Right cardiac atrium (tissue), 5 donors: ENCODE data around the gene ZBTB20. TPM values are rescaled to one million over a fixed set of nuclear protein-coding genes. Genes with fewer than 3 reads are reported as not detected.
A peak's percentile ranks its signal among the peaks of the same experiment; 100 is the strongest.

Source experiments
- ATAC-seq, 2 donors: fragments of 200-7000 bp; cut with Tn5 transposase; one replicate each; pipeline versions ENCODE4 v1.8.0 to v1.9.1; 2020; ENCODE audit warnings: moderate library complexity in 2 of 2, mild to moderate bottlenecking in 1 of 2
- DNase-seq, 3 donors: peaks; one replicate each; pipeline ENCODE4 v3.0.0-alpha.2; 2020
- H3K27ac ChIP-seq: one replicate; pipeline ENCODE4 v1.5.1; 2013; ENCODE audit warnings: mild to moderate bottlenecking, low read length, control low read depth, moderate library complexity
- H3K27me3 ChIP-seq: one replicate; pipeline ENCODE4 v1.6.1; 2013; ENCODE audit not compliant: control insufficient read depth, insufficient read depth
- H3K4me1 ChIP-seq: one replicate; pipeline ENCODE4 v1.6.1; 2013; ENCODE audit warnings: low read length; ENCODE audit not compliant: control insufficient read depth, insufficient read depth
- H3K4me3 ChIP-seq: one replicate; pipeline ENCODE4 v1.5.1; 2013; ENCODE audit warnings: low read length, control low read depth
- H3K9me3 ChIP-seq: one replicate; pipeline ENCODE4 v1.6.1; 2013; ENCODE audit warnings: low read length; ENCODE audit not compliant: control insufficient read depth
- WGBS: extraction: QIAGEN DNeasy Blood & Tissue Kit; methylation state at CpG from one replicate; pipeline ENCODE4 v1.1.7; 2013; 5-methylcytosine and 5-hydroxymethylcytosine counted together
- intact Hi-C, 4 donors: fragments of 100-400 bp; cut with DNase I; formaldehyde crosslinking; loops; one replicate each; pipeline versions ENCODE4 v1.11.0 to v1.14.0; 2022 to 2023
- polyA plus RNA-seq: library from polyadenylated mRNA; stranded (reverse); fragments of 200-250 nt; gene quantifications from one replicate; pipeline ENCODE4 v1.2.3, GENCODE V29; 2013
- total RNA-seq, 4 donors: library from RNA; stranded (reverse); fragmentation: NEBNext Ultra II Directional; extraction: Animal tissue kit (Norgen Biotek cat#: 25700); gene quantifications; one replicate each; pipeline ENCODE4 v1.2.1, GENCODE V29; 2021
- donor health status: healthy with polysubstance abuse.
- donor health status: DM: no; HTN: yes; CAD: no.
- donor health status: DM: no; HTN: no; CAD: no.
- donor health status: DM: no; HTN: yes; CAD: no; lungs with severe emphysema.
- donor health status: DM: yes; HTN: yes; CAD: no.

ZBTB20 gene
- total and polyA plus RNA-seq, 5 donors, result 6.5 to 87.9 (median 75.5) TPM

GRCh38 chr3:114428044-114428595 lies 719.0 kb downstream of the ZBTB20 start:
- 92% methylated on average over 5 of the region's 5 CpGs for WGBS
- no peak for DNase-seq
- Histone ChIP-seq H3K4me1 (peaks cover 2% of the 10 kb centered on the region), H3K9me3 (no peaks in the 10 kb centered on the region), H3K27ac (no peak overlapping the region), H3K27me3 (no peaks in the 10 kb centered on the region), H3K4me3 (no peak overlapping the region)
- ATAC-seq, result no peak
- intact Hi-C loops, result no loop called here

- intact Hi-C loops, result no loop called here
- WGBS, result 89% methylated on average over 8 of the region's 8 CpGs
Observed at GRCh38 chr3:114427285-114428043, 719.6 kb downstream of the ZBTB20 start.

GRCh38 chr3:114424337-114424736 lies 722.8 kb downstream of the ZBTB20 start:
- intact Hi-C loops, result no loop called here

More at GRCh38 chr3:114427285-114428043, 719.6 kb downstream of the ZBTB20 start:
- Histone ChIP-seq H3K4me1 (peaks cover 2% of the 10 kb centered on the region), H3K27ac (no peak overlapping the region), H3K4me3 (no peak overlapping the region), H3K27me3 (no peaks in the 10 kb centered on the region), H3K9me3 (no peaks in the 10 kb centered on the region)
- no peak for DNase-seq
- ATAC-seq, result no peak

GRCh38 chr3:114421204-114421603 lies 725.9 kb downstream of the ZBTB20 start:
- Histone ChIP-seq H3K4me1 (no peaks in the 10 kb centered on the region), H3K27ac (no peak overlapping the region), H3K4me3 (no peak overlapping the region), H3K9me3 (no peaks in the 10 kb centered on the region), H3K27me3 (no peaks in the 10 kb centered on the region)
- ATAC-seq (no peak), DNase-seq (no peak)
- 74% methylated on average over 7 of the region's 7 CpGs for WGBS
- intact Hi-C loops, result no loop called here

More at GRCh38 chr3:114424337-114424736, 722.8 kb downstream of the ZBTB20 start:
- Histone ChIP-seq H3K4me3 (no peak overlapping the region), H3K27ac (no peak overlapping the region), H3K4me1 (no peaks in the 10 kb centered on the region), H3K27me3 (no peaks in the 10 kb centered on the region), H3K9me3 (no peaks in the 10 kb centered on the region)
- WGBS, result 75% methylated on average over 8 of the region's 8 CpGs
- no peak for ATAC-seq
- no peak for DNase-seq

GRCh38 chr3:114420072-114420471 lies 727.0 kb downstream of the ZBTB20 start:
- intact Hi-C loops, result no loop called here
- no peak overlapping the region for H3K27ac ChIP-seq
- DNase-seq, result no peak
- WGBS, result 58% methylated on average over 3 of the region's 3 CpGs
- H3K4me3 ChIP-seq, result no peak overlapping the region
- no peaks in the 10 kb centered on the region for H3K4me1 ChIP-seq
- H3K27me3 ChIP-seq, result no peaks in the 10 kb centered on the region
- no peaks in the 10 kb centered on the region for H3K9me3 ChIP-seq
- ATAC-seq, result no peak

GRCh38 chr3:114418724-114419543 lies 728.2 kb downstream of the ZBTB20 start:
- H3K27me3 ChIP-seq, result no peaks in the 10 kb centered on the region
- DNase-seq (no peak), ATAC-seq (peak; percentile 80 to 87)
- intact Hi-C loops, result no loop called here
- WGBS, result 21% methylated on average over 8 of the region's 8 CpGs
- H3K4me3 ChIP-seq, result peak overlapping the region; percentile 20
- H3K4me1 ChIP-seq, result no peaks in the 10 kb centered on the region
- H3K9me3 ChIP-seq, result no peaks in the 10 kb centered on the region
- H3K27ac ChIP-seq, result peak overlapping the region; percentile 46

GRCh38 chr3:114418107-114418506 lies 729.0 kb downstream of the ZBTB20 start:
- ATAC-seq (no peak), DNase-seq (no peak)
- Histone ChIP-seq H3K4me3 (no peak overlapping the region), H3K27ac (no peak overlapping the region), H3K27me3 (no peaks in the 10 kb centered on the region), H3K4me1 (no peaks in the 10 kb centered on the region), H3K9me3 (no peaks in the 10 kb centered on the region)
- intact Hi-C loops, result no loop called here

GRCh38 chr3:114417675-114418074 lies 729.4 kb downstream of the ZBTB20 start:
- no peak overlapping the region for H3K27ac ChIP-seq
- intact Hi-C loops, result no loop called here
- H3K4me1 ChIP-seq, result no peaks in the 10 kb centered on the region
- WGBS, result 82% methylated on average over 3 of the region's 3 CpGs
- H3K27me3 ChIP-seq, result no peaks in the 10 kb centered on the region
- no peaks in the 10 kb centered on the region for H3K9me3 ChIP-seq
- no peak for DNase-seq
- no peak overlapping the region for H3K4me3 ChIP-seq
- ATAC-seq, result peak in 1 of 2 donors; percentile 37

GRCh38 chr3:114417265-114417664 lies 729.8 kb downstream of the ZBTB20 start:
- Histone ChIP-seq H3K9me3 (no peaks in the 10 kb centered on the region), H3K4me1 (peaks cover 3% of the 10 kb centered on the region), H3K27ac (no peak overlapping the region), H3K27me3 (no peaks in the 10 kb centered on the region), H3K4me3 (no peak overlapping the region)
- intact Hi-C loops, result no loop called here
- ATAC-seq, result no peak
- 57% methylated on average over 5 of the region's 5 CpGs for WGBS
- no peak for DNase-seq

- intact Hi-C loops, result loop anchor here in 1 of 4 donors (2.0 kb wide), 1 partner anchor 49 kb away; no protein-coding TSS in a partner anchor
- ATAC-seq (peak; percentile 58 to 85), DNase-seq (peak in 2 of 3 donors; percentile 32 to 56)
- Histone ChIP-seq H3K27me3 (no peaks in the 10 kb centered on the region), H3K4me1 (peaks cover 9% of the 10 kb centered on the region), H3K9me3 (no peaks in the 10 kb centered on the region), H3K4me3 (no peak overlapping the region), H3K27ac (no peak overlapping the region)
- WGBS, result 55% methylated on average over 9 of the region's 9 CpGs
Observed at GRCh38 chr3:114411811-114412803, 735.0 kb downstream of the ZBTB20 start.
